HL-60 (cell line): ENCODE measurements around the gene DMD.

ENCODE experiments used
- DNase-seq, 2 experiments: peaks; one replicate each; pipeline ENCODE4 v3.0.0-alpha.2; 2010 to 2020; ENCODE audit warnings: low read depth in 1 of 2, low spot score in 1 of 2
- H3K27ac ChIP-seq: fragments of 250-450 bp; sonication (Bioruptor Pico); replicated peaks from 2 replicates; pipeline ENCODE4 v1.5.1; 2020; ENCODE audit warnings: mild to moderate bottlenecking, moderate library complexity
- H3K27me3 ChIP-seq: fragments of 250-450 bp; sonication (Bioruptor Pico); 2 replicates; pipeline ENCODE4 v1.5.1; 2021; ENCODE audit warnings: mild to moderate bottlenecking, moderate library complexity; ENCODE audit not compliant: insufficient read depth, poor library complexity, severe bottlenecking
- H3K4me3 ChIP-seq: replicated peaks from 2 replicates; pipeline ENCODE4 v1.5.1; 2011; ENCODE audit warnings: mild to moderate bottlenecking, control low read depth, low read length; ENCODE audit not compliant: insufficient read depth
- CTCF ChIP-seq: IDR thresholded peaks from one replicate; pipeline ENCODE4 v1.5.1; 2011; ENCODE audit warnings: low read length, control low read depth, inconsistent platforms; ENCODE audit not compliant: insufficient read depth
- GABPA ChIP-seq: IDR thresholded peaks from 2 replicates; pipeline ENCODE4 v1.6.1; 2012; ENCODE audit warnings: low read depth
- POLR2AphosphoS5 ChIP-seq: IDR thresholded peaks from 2 replicates; pipeline ENCODE4 v1.6.1; 2012; ENCODE audit warnings: low read depth
- REST ChIP-seq: IDR thresholded peaks from 2 replicates; pipeline ENCODE4 v1.6.1; 2012; ENCODE audit warnings: low read depth; ENCODE audit not compliant: insufficient replicate concordance
- SPI1 ChIP-seq: IDR thresholded peaks from 2 replicates; pipeline ENCODE4 v1.6.1; 2012; ENCODE audit warnings: low read depth, mild to moderate bottlenecking, borderline replicate concordance

DMD gene

GRCh38 chrX:33014949-33015348 is 196.4 kb downstream of the DMD start:
- H3K27me3 ChIP-seq = no peaks in the 10 kb centered on the region
- TF ChIP-seq CTCF (no peak), POLR2AphosphoS5 (no peak), SPI1 (no peak), REST (no peak), GABPA (no peak)
- H3K4me3 ChIP-seq = no peak overlapping the region
- H3K27ac ChIP-seq = no peak overlapping the region
- no peak for DNase-seq

- DNase-seq = no peak
- Histone ChIP-seq H3K27ac (no peak overlapping the region), H3K4me3 (no peak overlapping the region), H3K27me3 (no peaks in the 10 kb centered on the region)
- TF ChIP-seq SPI1 = no peak
- TF ChIP-seq POLR2AphosphoS5 = no peak
- no peak for TF ChIP-seq CTCF
- no peak for TF ChIP-seq REST
These were observed 197.3 kb downstream of the DMD start for GRCh38 chrX:33014086-33014485.

GRCh38 chrX:33001107-33001506 is 210.2 kb downstream of the DMD start:
- no peak overlapping the region for H3K27ac ChIP-seq
- no peak for DNase-seq
- H3K27me3 ChIP-seq = no peaks in the 10 kb centered on the region
- H3K4me3 ChIP-seq = no peak overlapping the region
- TF ChIP-seq CTCF (no peak), SPI1 (no peak), REST (no peak), GABPA (no peak), POLR2AphosphoS5 (no peak)
